ENCODE measurements around the gene LAMTOR2. TPM values are rescaled to one million over a fixed set of nuclear protein-coding genes. Genes with fewer than 3 reads are reported as not detected.

Gene LAMTOR2
- total and polyA plus RNA-seq, 2 of the 8 experiments (the other 6 are each of a cell fraction or from before 2014, with no cell fraction given): 54.7 to 122 TPM

DNA sequence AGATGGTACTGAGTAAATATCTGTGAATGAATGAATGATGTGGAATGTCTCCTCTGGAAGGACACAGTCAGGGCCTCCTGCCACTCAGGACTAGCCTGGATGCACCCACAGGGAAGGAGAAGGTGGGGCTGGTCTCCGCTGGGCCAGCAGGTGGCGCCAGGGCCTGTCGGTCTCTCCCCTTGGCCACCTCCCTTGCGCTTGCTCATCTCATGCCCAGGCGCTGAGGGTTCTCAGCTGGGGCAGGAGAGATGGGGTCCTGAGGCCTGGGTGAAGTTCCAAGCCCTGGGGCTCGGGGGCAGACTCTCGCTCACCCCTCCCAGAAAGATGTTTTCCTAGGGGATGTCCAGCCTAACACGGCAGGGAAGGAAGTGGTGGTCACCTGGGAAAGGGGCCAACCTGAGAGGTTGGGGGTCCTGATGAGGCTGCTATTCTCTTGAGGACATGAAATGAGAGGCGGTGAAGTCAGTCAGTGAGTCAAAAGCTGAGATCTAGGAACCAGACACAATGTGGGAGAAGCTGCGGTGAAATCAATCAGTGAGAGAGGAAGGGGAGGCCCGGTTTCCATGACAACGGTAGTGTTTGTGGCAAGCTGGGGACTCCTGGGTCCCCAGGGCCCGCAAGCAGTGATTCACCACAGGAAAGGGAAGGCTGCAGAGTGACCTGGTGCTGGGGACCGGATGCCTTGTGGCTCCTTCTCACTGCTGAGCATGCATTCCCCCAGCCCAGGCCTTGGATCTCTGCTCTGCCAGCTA is 42.2 kb downstream of the LAMTOR2 start:
- no peaks in the 10 kb centered on the region for H3K79me1 ChIP-seq (ENCODE audit: low read depth, low read length)
- H4K20me1 ChIP-seq (replicated peaks in 1 of 2; ENCODE audit: control insufficient read depth in 1 of 2, insufficient read depth in 2 of 2, low read length in 2 of 2): peaks cover 2 to 11% of the 10 kb centered on the region in 2 experiments
- no peak overlapping the region for H3K18ac ChIP-seq (ENCODE audit: extremely low read depth, low read length)
- peak in 1 of 2 experiments; percentile 95 for DNase-seq (ENCODE audit: low read depth in 1 of 2, low spot score in 2 of 2)
- no peak overlapping the region for H3K56ac ChIP-seq (replicated peaks; ENCODE audit: insufficient read length, low read depth, low read length)
- H2BK5ac ChIP-seq (ENCODE audit: low read depth, low read length): no peak overlapping the region
- no peak overlapping the region for H4K8ac ChIP-seq (ENCODE audit: extremely low read depth, insufficient read depth, low read length)
- no peak overlapping the region for H3K4me3 ChIP-seq (ENCODE audit: extremely low read depth in 1 of 4, insufficient read depth in 2 of 4, low read depth in 3 of 4, low read length in 4 of 4)
- peaks cover 0 to 10% (median 3%) of the 10 kb centered on the region in 4 experiments; a peak in 3 of 7 replicates for H3K4me1 ChIP-seq (replicated peaks in 1 of 4; ENCODE audit: control insufficient read depth in 3 of 4, insufficient read depth in 4 of 4, low read length in 3 of 4)
- no peaks in the 10 kb centered on the region; a peak in 1 of 7 replicates for H3K27me3 ChIP-seq (replicated peaks in 1 of 4; ENCODE audit: control insufficient read depth in 3 of 4, extremely low read depth in 1 of 4, insufficient read depth in 3 of 4, low read length in 3 of 4)
- 0 out of 2 replicates have a peak overlapping the region, but pooled peaks have one; percentile 10 for H2BK12ac ChIP-seq (ENCODE audit: low read depth, low read length)
- no peak overlapping the region for H2AFZ ChIP-seq (ENCODE audit: low read length)
- no peaks in the 10 kb centered on the region for H3K23me2 ChIP-seq (ENCODE audit: low read depth, low read length)
- no peaks in the 10 kb centered on the region for H3K9me3 ChIP-seq (ENCODE audit: insufficient read depth in 2 of 2, low read depth in 1 of 2, low read length in 1 of 2)
- FAIRE-seq: no peak
- no peak overlapping the region for H2BK120ac ChIP-seq (replicated peaks; ENCODE audit: low read depth, low read length)
- H3K36me3 ChIP-seq (ENCODE audit: control insufficient read depth in 2 of 4, insufficient read depth in 4 of 4, low read length in 3 of 4): no peaks in the 10 kb centered on the region; a peak in 1 of 8 replicates
- no peak overlapping the region for H3K4ac ChIP-seq (replicated peaks; ENCODE audit: insufficient read length, low read depth, low read length)
- H3K23ac ChIP-seq (ENCODE audit: insufficient read length): no peak overlapping the region
- POLR2A ChIA-PET (ENCODE audit: partially characterized antibody): interaction anchor here (0.6 to 29.6 kb wide), 11 partner anchors 8 to 186 kb away, joined by 3 to 763 read pairs (median 4); partner anchors contain the start of genes LMNA, MEX3A, PMF1 and SMG5
- CTCF ChIA-PET (ENCODE audit: partially characterized antibody): interaction anchor here (0.6 to 29.5 kb wide), 39 partner anchors 8 to 1111 kb away, joined by 3 to 1994 read pairs (median 4); partner anchors contain the start of genes LMNA, MEX3A, PAQR6 and SEMA4A
- H2AK5ac ChIP-seq (ENCODE audit: low read depth, low read length): 0 out of 2 replicates have a peak overlapping the region, but pooled peaks have one; percentile 1
- no peak overlapping the region for H3K4me2 ChIP-seq (ENCODE audit: insufficient read depth in 1 of 2, low read depth in 2 of 2, low read length in 2 of 2)
- no peak overlapping the region for H4K5ac ChIP-seq (ENCODE audit: insufficient read length, low read depth, low read length)
- no peak overlapping the region for H3K27ac ChIP-seq (ENCODE audit: low read depth, low read length)
- no peak overlapping the region for H3K14ac ChIP-seq (ENCODE audit: insufficient read length)
- 49% methylated on average over 12 of the region's 14 CpGs; no CpG with 5 or more reads in 1 of the 2 experiments for WGBS, 2 experiments (ENCODE audit: extremely low coverage in 1 of 2, insufficient coverage in 1 of 2, insufficient read length in 1 of 2, insufficient replicate concordance in 2 of 2, low coverage in 1 of 2, low lambda C conversion rate in 2 of 2, missing lambda C conversion rate in 1 of 2)
- 0 out of 2 replicates have a peak overlapping the region, but pooled peaks have one; percentile 34 for H2BK20ac ChIP-seq (ENCODE audit: low read length)
- H2BK15ac ChIP-seq (ENCODE audit: low read length): no peak overlapping the region; the same call in 1 of the 2 replicates
- no peak overlapping the region for H3K9ac ChIP-seq (replicated peaks in 1 of 4; ENCODE audit: extremely low read depth in 1 of 4, low read depth in 3 of 4, low read length in 3 of 4)
- H4K91ac ChIP-seq (replicated peaks; ENCODE audit: insufficient read length, low read length): no peak overlapping the region
- H3K79me2 ChIP-seq (ENCODE audit: control insufficient read depth in 1 of 2, insufficient read depth in 2 of 2, low read length in 2 of 2): 0 out of 4 replicates have a peak, but pooled peaks cover 0 to 3% of the 10 kb centered on the region in 2 experiments
- peak; percentile 94 to 100 (median 97) for TF ChIP-seq CTCF (IDR thresholded peaks at IDR 0.05; ENCODE audit: control extremely low read depth in 1 of 3, insufficient read depth in 1 of 3, low read depth in 1 of 3, low read length in 3 of 3)
- peak; percentile 46; the same call in 1 of the 2 replicates for TF ChIP-seq JUND (IDR thresholded peaks at IDR 0.05; ENCODE audit: low read length)
- TF ChIP-seq, protein P1, sequence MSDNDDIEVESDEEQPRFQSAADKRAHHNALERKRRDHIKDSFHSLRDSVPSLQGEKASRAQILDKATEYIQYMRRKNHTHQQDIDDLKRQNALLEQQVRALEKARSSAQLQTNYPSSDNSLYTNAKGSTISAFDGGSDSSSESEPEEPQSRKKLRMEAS (IDR thresholded peaks at IDR 0.05): 0 out of 2 replicates have a peak, but pooled peaks have one; percentile 15
- 0 out of 2 replicates have a peak, but pooled peaks have one; percentile 20 for TF ChIP-seq POLR2AphosphoS5 (IDR thresholded peaks at IDR 0.05; ENCODE audit: low read depth, low read length)
- peak; percentile 93 for TF ChIP-seq RAD21 (IDR thresholded peaks at IDR 0.05 in 1 of 2, conservative IDR thresholded peaks at IDR 0.05 in 1 of 2; ENCODE audit: low read depth in 2 of 2, low read length in 2 of 2)
- TF ChIP-seq TCF12 (IDR thresholded peaks at IDR 0.05; ENCODE audit: low read depth, low read length): no peak
- peak; percentile 64 for TF ChIP-seq BACH1 (IDR thresholded peaks at IDR 0.05; ENCODE audit: low read length)
- TF ChIP-seq RXRA (IDR thresholded peaks at IDR 0.05; ENCODE audit: insufficient read depth, low read depth, low read length): no peak
